H1 (cell line): ENCODE measurements around the gene CEP83. TPM values are rescaled to one million over a fixed set of nuclear protein-coding genes. Genes with fewer than 3 reads are reported as not detected.

ENCODE experiments used
- CTCF ChIA-PET: fragments of 300-600 bp; sonication (Branson Sonifier 250); formaldehyde crosslinking; loops from one replicate; lab custom pipeline; 2021; ENCODE audit not compliant: partially characterized antibody; lab: Charles Lee
- POLR2A ChIA-PET: fragments of 300-600 bp; sonication (Branson Sonifier 250); formaldehyde crosslinking; loops from one replicate; lab custom pipeline; 2021; ENCODE audit warnings: inconsistent platforms; ENCODE audit not compliant: partially characterized antibody; lab: Charles Lee
- DNase-seq, 2 experiments: peaks; one replicate each; pipeline versions ENCODE4 v3.0.0 to v3.0.0-alpha.2; 2010 to 2022; ENCODE audit warnings: low spot score in 2 of 2, low read depth in 1 of 2, mixed read lengths in 1 of 2
- FAIRE-seq: peaks from 2 replicates; lab custom pipeline; 2011; peaks lifted over from hg19 to GRCh38; lab: Jason Lieb, UNC
- H2AFZ ChIP-seq: 2 replicates; pipeline ENCODE4 v1.8.1; 2012; ENCODE audit warnings: low read length, inconsistent platforms
- H2AK5ac ChIP-seq: 2 replicates; pipeline ENCODE4 v1.6.1; 2013; ENCODE audit warnings: low read depth, low read length
- H2BK120ac ChIP-seq: replicated peaks from 2 replicates; pipeline ENCODE3; 2013; ENCODE audit warnings: low read depth, low read length, inconsistent platforms
- H2BK12ac ChIP-seq: 2 replicates; pipeline ENCODE4 v1.6.1; 2013; ENCODE audit warnings: low read depth, low read length
- H2BK15ac ChIP-seq: 2 replicates; pipeline ENCODE4 v1.6.1; 2013; ENCODE audit warnings: low read length
- H2BK20ac ChIP-seq: 2 replicates; pipeline ENCODE4 v1.6.1; 2013; ENCODE audit warnings: low read length
- H2BK5ac ChIP-seq: 2 replicates; pipeline ENCODE4 v1.6.1; 2013; ENCODE audit warnings: low read depth, low read length
- H3K14ac ChIP-seq: 2 replicates; pipeline ENCODE4 v1.6.1; 2013; ENCODE audit warnings: inconsistent platforms; ENCODE audit not compliant: insufficient read length
- H3K18ac ChIP-seq: 2 replicates; pipeline ENCODE4 v1.6.1; 2013; ENCODE audit warnings: low read length; ENCODE audit errors: extremely low read depth
- H3K23ac ChIP-seq: 2 replicates; pipeline ENCODE4 v1.6.1; 2013; ENCODE audit warnings: inconsistent platforms; ENCODE audit not compliant: insufficient read length
- H3K23me2 ChIP-seq: 2 replicates; pipeline ENCODE4 v1.6.1; 2013; ENCODE audit warnings: low read depth, low read length
- H3K27ac ChIP-seq: 2 replicates; pipeline ENCODE4 v1.6.1; 2011; ENCODE audit warnings: low read depth, low read length, inconsistent platforms
- H3K27me3 ChIP-seq, 4 experiments: replicated peaks in 1 of 4; 1 replicate in 1 of 4; 2 replicates in 3 of 4; pipeline versions ENCODE4 v1.6.1 to v1.8.1; 2011 to 2013; ENCODE audit warnings: low read length in 3 of 4, mild to moderate bottlenecking in 3 of 4, inconsistent platforms in 2 of 4, mixed read lengths in 2 of 4, moderate library complexity in 1 of 4; ENCODE audit not compliant: control insufficient read depth in 3 of 4, insufficient read depth in 3 of 4; ENCODE audit errors: extremely low read depth in 1 of 4
- H3K36me3 ChIP-seq, 4 experiments: 2 replicates each; pipeline versions ENCODE4 v1.6.1 to v1.8.1; 2011 to 2013; ENCODE audit warnings: mild to moderate bottlenecking in 4 of 4, low read length in 3 of 4, moderate library complexity in 2 of 4, control low read depth in 1 of 4, inconsistent platforms in 1 of 4; ENCODE audit not compliant: insufficient read depth in 4 of 4, control insufficient read depth in 2 of 4
- H3K4ac ChIP-seq: replicated peaks from 2 replicates; pipeline ENCODE3; 2013; ENCODE audit warnings: low read length, low read depth, mixed read lengths, inconsistent platforms; ENCODE audit not compliant: insufficient read length
- H3K4me1 ChIP-seq, 4 experiments: replicated peaks in 1 of 4; 1 replicate in 1 of 4; 2 replicates in 3 of 4; pipeline versions ENCODE4 v1.6.1 to v1.8.1; 2011 to 2013; ENCODE audit warnings: low read length in 3 of 4, inconsistent platforms in 2 of 4, mixed read lengths in 1 of 4; ENCODE audit not compliant: insufficient read depth in 4 of 4, control insufficient read depth in 3 of 4
- H3K4me2 ChIP-seq, 2 experiments: 2 replicates each; pipeline versions ENCODE4 v1.6.1 to v1.8.1; 2011 to 2013; ENCODE audit warnings: low read depth in 2 of 2, low read length in 2 of 2, control low read depth in 1 of 2, inconsistent platforms in 1 of 2, mild to moderate bottlenecking in 1 of 2; ENCODE audit not compliant: insufficient read depth in 1 of 2
- H3K4me3 ChIP-seq, 4 experiments: fragments of 200-600, 300-600 bp in 1 of 4; sonication (generic), shearing (Covaris generic), sonication (Bioruptor Twin) in 1 of 4; 2 replicates each; pipeline versions ENCODE4 v1.5.1 to v1.8.1; 2011 to 2016; ENCODE audit warnings: low read length in 4 of 4, low read depth in 3 of 4, control low read depth in 2 of 4, inconsistent platforms in 2 of 4, mild to moderate bottlenecking in 2 of 4, mixed read lengths in 1 of 4, moderate library complexity in 1 of 4; ENCODE audit not compliant: insufficient read depth in 2 of 4; ENCODE audit errors: extremely low read depth in 1 of 4
- H3K56ac ChIP-seq: replicated peaks from 2 replicates; pipeline ENCODE3; 2013; ENCODE audit warnings: low read depth, mild to moderate bottlenecking, mixed read lengths, low read length, inconsistent platforms; ENCODE audit not compliant: insufficient read length
- H3K79me1 ChIP-seq: 2 replicates; pipeline ENCODE4 v1.6.1; 2013; ENCODE audit warnings: low read depth, low read length, control low read depth
- H3K79me2 ChIP-seq, 2 experiments: 2 replicates each; pipeline versions ENCODE4 v1.6.1 to v1.8.1; 2012 to 2013; ENCODE audit warnings: low read length in 2 of 2, mild to moderate bottlenecking in 2 of 2, inconsistent platforms in 1 of 2; ENCODE audit not compliant: insufficient read depth in 2 of 2, control insufficient read depth in 1 of 2
- H3K9ac ChIP-seq, 4 experiments: replicated peaks in 1 of 4; 1 replicate in 1 of 4; 2 replicates in 3 of 4; pipeline versions ENCODE4 v1.6.1 to v1.8.1; 2011 to 2013; ENCODE audit warnings: low read depth in 3 of 4, low read length in 3 of 4, control low read depth in 2 of 4, mild to moderate bottlenecking in 2 of 4, moderate library complexity in 2 of 4, inconsistent platforms in 1 of 4; ENCODE audit errors: extremely low read depth in 1 of 4
- H3K9me3 ChIP-seq, 2 experiments: 2 replicates each; pipeline versions ENCODE4 v1.6.1 to v1.8.1; 2012 to 2013; ENCODE audit warnings: mild to moderate bottlenecking in 2 of 2, moderate library complexity in 2 of 2, control low read depth in 1 of 2, inconsistent platforms in 1 of 2, low read depth in 1 of 2, low read length in 1 of 2, mixed read lengths in 1 of 2; ENCODE audit not compliant: insufficient read depth in 2 of 2
- H4K20me1 ChIP-seq, 2 experiments: replicated peaks in 1 of 2; 2 replicates each; pipeline versions ENCODE3 to v1.8.1; 2011 to 2013; ENCODE audit warnings: inconsistent platforms in 2 of 2, low read length in 2 of 2, mild to moderate bottlenecking in 1 of 2; ENCODE audit not compliant: insufficient read depth in 2 of 2, control insufficient read depth in 1 of 2
- H4K5ac ChIP-seq: 2 replicates; pipeline ENCODE4 v1.6.1; 2013; ENCODE audit warnings: low read length, low read depth, mixed read lengths, inconsistent platforms; ENCODE audit not compliant: insufficient read length
- H4K8ac ChIP-seq: 2 replicates; pipeline ENCODE4 v1.8.0; 2013; ENCODE audit warnings: mild to moderate bottlenecking, moderate library complexity, low read length, inconsistent platforms; ENCODE audit not compliant: insufficient read depth; ENCODE audit errors: extremely low read depth
- H4K91ac ChIP-seq: replicated peaks from 2 replicates; pipeline ENCODE3; 2013; ENCODE audit warnings: low read length, mixed read lengths, inconsistent platforms; ENCODE audit not compliant: insufficient read length
- ASH2L ChIP-seq: fragments of 200-600, 300-600 bp; sonication (generic); IDR thresholded peaks from one replicate; pipeline ENCODE4 v1.7.1; 2017; ENCODE audit warnings: low read length
- CHD1 ChIP-seq: IDR thresholded peaks from 2 replicates; pipeline ENCODE4 v1.6.1; 2012; ENCODE audit warnings: low read depth, low read length, improper control_type of control experiment
- CTBP2 ChIP-seq: IDR thresholded peaks from 2 replicates; pipeline ENCODE4 v1.7.0; 2011; ENCODE audit warnings: borderline replicate concordance, mild to moderate bottlenecking, moderate library complexity, mixed read lengths, low read length; ENCODE audit not compliant: insufficient read depth, insufficient read length
- E2F6 ChIP-seq: IDR thresholded peaks from 2 replicates; pipeline ENCODE4 v1.6.1; 2012; ENCODE audit warnings: inconsistent platforms
- RNF2 ChIP-seq: fragments of 200-900, 300-1000 bp; sonication (generic); IDR thresholded peaks from 2 replicates; pipeline ENCODE4 v1.7.1; 2016; ENCODE audit warnings: borderline replicate concordance, low read depth, mild to moderate bottlenecking, antibody characterized with exemption, low read length; ENCODE audit not compliant: poor library complexity, severe bottlenecking; ENCODE audit errors: missing control alignments
- SIN3A ChIP-seq, 2 experiments: IDR thresholded peaks in 1 of 2; conservative IDR thresholded peaks in 1 of 2; 2 replicates each; pipeline ENCODE4 v1.6.1; 2011 to 2012; ENCODE audit warnings: low read length in 2 of 2, improper control_type of control experiment in 1 of 2, low read depth in 1 of 2, mild to moderate bottlenecking in 1 of 2
- SIRT6 ChIP-seq: IDR thresholded peaks from one replicate; pipeline ENCODE4 v1.7.1; 2012; ENCODE audit warnings: low read length, inconsistent platforms
- SUZ12 ChIP-seq: fragments of 200-600 bp; sonication (generic); IDR thresholded peaks from 2 replicates; pipeline ENCODE4 v1.6.1; 2012; ENCODE audit warnings: mild to moderate bottlenecking, inconsistent platforms, low read length, moderate library complexity, mixed read lengths
- TEAD4 ChIP-seq: IDR thresholded peaks from 2 replicates; pipeline ENCODE4 v1.6.1; 2012; ENCODE audit warnings: low read depth, low read length, inconsistent platforms, mixed read lengths
- ZNF274 ChIP-seq: IDR thresholded peaks from 2 replicates; pipeline ENCODE4 v1.7.0; 2012; ENCODE audit warnings: low read length, borderline replicate concordance; ENCODE audit errors: extremely low read depth
- WGBS, 2 experiments: shearing (Covaris generic) in 1 of 2; methylation state at CpG; one replicate each; pipeline versions ENCODE4 v1.1.6 to v1.1.7; 2013 to 2015; ENCODE audit warnings: low lambda C conversion rate in 2 of 2, mixed read lengths in 2 of 2, inconsistent platforms in 1 of 2, low coverage in 1 of 2, missing lambda C conversion rate in 1 of 2; ENCODE audit not compliant: insufficient replicate concordance in 2 of 2, insufficient coverage in 1 of 2, insufficient read length in 1 of 2; ENCODE audit errors: extremely low coverage in 1 of 2, missing lambda C conversion rate in 1 of 2; 5-methylcytosine and 5-hydroxymethylcytosine counted together
- polyA plus RNA-seq, 7 experiments: library from polyadenylated mRNA; depleted of rRNA in 3 of 7; stranded (reverse) in 5 of 7; unstranded in 2 of 7; fragments of >200 nt in 5 of 7; fragments of 200-250 nt in 2 of 7; gene quantifications; 1 replicate in 5 of 7; 2 replicates in 1 of 7; 4 replicates in 1 of 7; pipeline versions ENCODE4 v1.2.1 to v1.2.3, GENCODE V29; 2011 to 2013; ENCODE audit warnings: missing spikeins in 2 of 7, mixed read lengths in 2 of 7
- total RNA-seq: library from RNA; stranded (reverse); fragmentation: NEBNext Ultra II Directional; extraction: Animal tissue kit (Norgen Biotek cat#: 25700); gene quantifications from 2 replicates; pipeline ENCODE4 v1.2.1, GENCODE V29; 2021

CEP83 gene
- total and polyA plus RNA-seq, 2 of the 8 experiments (the other 6 are each of a cell fraction or from before 2014, with no cell fraction given) = 6.0 to 25.8 TPM

- Histone ChIP-seq H2BK5ac (no peak overlapping the region), H2BK15ac (no peak overlapping the region), H3K9me3 (no peaks in the 10 kb centered on the region), H3K4me2 (no peak overlapping the region), H3K4me3 (no peak overlapping the region), H3K79me2 (no peaks in the 10 kb centered on the region), H3K9ac (no peak overlapping the region), H3K27me3 (peaks cover 0 to 3% (median 2%) of the 10 kb centered on the region in 4 experiments; a peak in 2 of 7 replicates), H4K20me1 (no peaks in the 10 kb centered on the region), H3K56ac (no peak overlapping the region), H3K27ac (no peak overlapping the region), H3K4me1 (peaks cover 13 to 26% (median 19%) of the 10 kb centered on the region in 4 experiments), H2AFZ (no peak overlapping the region), H2BK120ac (no peak overlapping the region), H3K18ac (no peak overlapping the region), H2BK20ac (no peak overlapping the region), H2AK5ac (no peak overlapping the region), H4K91ac (no peak overlapping the region), H3K14ac (no peak overlapping the region), H4K8ac (no peak overlapping the region), H3K23me2 (no peaks in the 10 kb centered on the region; the same call in 1 of the 2 replicates), H3K79me1 (no peaks in the 10 kb centered on the region), H2BK12ac (no peak overlapping the region), H3K23ac (no peak overlapping the region), H4K5ac (no peak overlapping the region), H3K4ac (no peak overlapping the region), H3K36me3 (no peaks in the 10 kb centered on the region)
- TF ChIP-seq CHD1 (no peak), ZNF274 (no peak), CTBP2 (no peak), SUZ12 (no peak), RNF2 (no peak), ASH2L (no peak), TEAD4 (no peak), SIRT6 (no peak), E2F6 (no peak), SIN3A (conservative IDR thresholded peaks at IDR 0.05 in 1 of 2, IDR thresholded peaks at IDR 0.05 in 1 of 2; ENCODE audit: low read depth in 1 of 2, low read length in 2 of 2) (no peak)
- FAIRE-seq (no peak), DNase-seq (no peak)
- POLR2A ChIA-PET = interaction anchor here (1.3 to 1.5 kb wide), 2 partner anchors 12 to 37 kb away, joined by 4 to 5 read pairs; no protein-coding TSS in a partner anchor
- CTCF ChIA-PET = interaction anchor here (1.2 kb wide), 1 partner anchor 7 kb away, joined by 3 read pairs; no protein-coding TSS in a partner anchor
- 84% methylated on average over 11 of the region's 11 CpGs; no CpG with 5 or more reads in 1 of the 2 experiments for WGBS, 2 experiments
These were observed 192.7 kb downstream of the CEP83 start for GRCh38 chr12:94266796-94267536.
